ENCODE measurements around the gene CCDC188. TPM values are rescaled to one million over a fixed set of nuclear protein-coding genes. Genes with fewer than 3 reads are reported as not detected.

Gene CCDC188
- total RNA-seq, 2 donors from 2014 or later: not detected

- DNase-seq (ENCODE audit: low spot score) (no peak), ATAC-seq (ENCODE audit: insufficient number of reproducible peaks, low FRiP score, low read depth) (no peak)
- H3K27me3 ChIP-seq (replicated peaks; ENCODE audit: insufficient read depth): no peaks in the 10 kb centered on the region
- no peak overlapping the region for H3K27ac ChIP-seq
- H3K4me1 ChIP-seq (ENCODE audit: control insufficient read depth in 1 of 2, low read depth in 2 of 2): no peaks in the 10 kb centered on the region
- no peaks in the 10 kb centered on the region for H3K36me3 ChIP-seq
- no peak overlapping the region for H3K4me3 ChIP-seq
- H3K9me3 ChIP-seq: no peaks in the 10 kb centered on the region
- no peak for TF ChIP-seq CTCF (IDR thresholded peaks at IDR 0.05)
Observed at GRCh38 chr22:20149257-20150250, 1.3 kb downstream of the CCDC188 start.

- Histone ChIP-seq H3K27ac (no peak overlapping the region), H3K4me3 (no peak overlapping the region), H3K27me3 (replicated peaks; ENCODE audit: insufficient read depth) (no peaks in the 10 kb centered on the region), H3K4me1 (ENCODE audit: control insufficient read depth in 1 of 2, low read depth in 2 of 2) (no peaks in the 10 kb centered on the region), H3K9me3 (no peaks in the 10 kb centered on the region), H3K36me3 (no peaks in the 10 kb centered on the region)
- ATAC-seq (ENCODE audit: insufficient number of reproducible peaks, low FRiP score, low read depth): no peak
- DNase-seq (ENCODE audit: low spot score): no peak
- TF ChIP-seq CTCF (IDR thresholded peaks at IDR 0.05): no peak
Observed at GRCh38 chr22:20148414-20148813, 2.4 kb downstream of the CCDC188 start.

GRCh38 chr22:20147237-20147988 lies 3.4 kb downstream of the CCDC188 start:
- no peak overlapping the region for H3K4me3 ChIP-seq
- no peaks in the 10 kb centered on the region for H3K36me3 ChIP-seq
- H3K9me3 ChIP-seq: no peaks in the 10 kb centered on the region
- no peak for ATAC-seq (ENCODE audit: insufficient number of reproducible peaks, low FRiP score, low read depth)
- H3K27me3 ChIP-seq (replicated peaks; ENCODE audit: insufficient read depth): no peaks in the 10 kb centered on the region
- H3K4me1 ChIP-seq (ENCODE audit: control insufficient read depth in 1 of 2, low read depth in 2 of 2): no peaks in the 10 kb centered on the region
- TF ChIP-seq CTCF (IDR thresholded peaks at IDR 0.05): no peak
- no peak overlapping the region for H3K27ac ChIP-seq
- DNase-seq (ENCODE audit: low spot score): no peak

- DNase-seq (ENCODE audit: low spot score) (no peak), ATAC-seq (ENCODE audit: insufficient number of reproducible peaks, low FRiP score, low read depth) (no peak)
- no peaks in the 10 kb centered on the region for H3K36me3 ChIP-seq
- H3K27ac ChIP-seq: no peak overlapping the region
- no peak for TF ChIP-seq CTCF (IDR thresholded peaks at IDR 0.05)
- no peaks in the 10 kb centered on the region for H3K27me3 ChIP-seq (replicated peaks; ENCODE audit: insufficient read depth)
- H3K4me1 ChIP-seq (ENCODE audit: control insufficient read depth in 1 of 2, low read depth in 2 of 2): no peaks in the 10 kb centered on the region
- H3K9me3 ChIP-seq: no peaks in the 10 kb centered on the region
- no peak overlapping the region for H3K4me3 ChIP-seq
Observed at GRCh38 chr22:20146777-20147176, 4.1 kb downstream of the CCDC188 start.

GRCh38 chr22:20145832-20146223 lies 5.0 kb downstream of the CCDC188 start:
- H3K27me3 ChIP-seq (replicated peaks; ENCODE audit: insufficient read depth): no peaks in the 10 kb centered on the region
- H3K4me1 ChIP-seq (ENCODE audit: control insufficient read depth in 1 of 2, low read depth in 2 of 2): peaks cover 0 to 4% of the 10 kb centered on the region in 2 donors
- DNase-seq (ENCODE audit: low spot score) (no peak), ATAC-seq (ENCODE audit: insufficient number of reproducible peaks, low FRiP score, low read depth) (no peak)
- H3K9me3 ChIP-seq: no peaks in the 10 kb centered on the region
- H3K36me3 ChIP-seq: no peaks in the 10 kb centered on the region
- no peak overlapping the region for H3K27ac ChIP-seq
- no peak for TF ChIP-seq CTCF (IDR thresholded peaks at IDR 0.05)
- H3K4me3 ChIP-seq: no peak overlapping the region

Measured in thoracic aorta (tissue), 2 donors.